HepG2 (cell line): Measurements from ENCODE around the gene MRPL43. TPM values are rescaled to one million over a fixed set of nuclear protein-coding genes. Genes with fewer than 3 reads are reported as not detected.

ENCODE experiments used
- ARID4A ChIP-seq: sonication (generic); formaldehyde crosslinking; IDR thresholded peaks from 2 replicates; pipeline ENCODE4 v1.5.0; 2020; ENCODE audit warnings: mild to moderate bottlenecking, missing genetic modification reagents, borderline replicate concordance
- ATRX ChIP-seq: sonication (generic); formaldehyde crosslinking; IDR thresholded peaks from 2 replicates; pipeline ENCODE4 v1.4.0; 2020; ENCODE audit warnings: missing genetic modification reagents, borderline replicate concordance
- CC2D1A ChIP-seq: sonication (generic); formaldehyde crosslinking; IDR thresholded peaks from 2 replicates; pipeline ENCODE4 v1.8.1; 2023; ENCODE audit warnings: mild to moderate bottlenecking, missing genetic modification reagents
- CREB3 ChIP-seq: sonication (generic); formaldehyde crosslinking; IDR thresholded peaks from 2 replicates; pipeline ENCODE4 v1.5.0; 2020; ENCODE audit warnings: missing genetic modification reagents
- DRAP1 ChIP-seq: IDR thresholded peaks from 2 replicates; pipeline ENCODE4 v1.6.1; 2016; ENCODE audit warnings: missing genetic modification reagents, missing compliant biosample characterization
- HNRNPLL ChIP-seq: fragments of 200-400 bp; formaldehyde crosslinking; IDR thresholded peaks from 2 replicates; pipeline ENCODE4 v1.6.1; 2017; ENCODE audit warnings: mild to moderate bottlenecking, low read depth, low read length; ENCODE audit not compliant: poor library complexity, severe bottlenecking
- NR2C2 ChIP-seq: sonication (generic); formaldehyde crosslinking; IDR thresholded peaks from 2 replicates; pipeline ENCODE4 v1.4.0; 2020; ENCODE audit warnings: missing genetic modification reagents, mild to moderate bottlenecking, moderate library complexity, borderline replicate concordance
- NR3C1 ChIP-seq: sonication (generic); formaldehyde crosslinking; IDR thresholded peaks from 2 replicates; pipeline ENCODE4 v1.4.0; 2020; ENCODE audit warnings: missing genetic modification reagents
- POLR2AphosphoS2 ChIP-seq: IDR thresholded peaks from 2 replicates; pipeline ENCODE4 v1.6.1; 2011; ENCODE audit warnings: low read depth, low read length, improper control_type of control experiment
- PRPF4 ChIP-seq: fragments of 200-400 bp; formaldehyde crosslinking; IDR thresholded peaks from 2 replicates; pipeline ENCODE4 v1.6.1; 2016; ENCODE audit warnings: low read length, low read depth; ENCODE audit not compliant: poor library complexity, severe bottlenecking
- RBFOX2 ChIP-seq: fragments of 200-400 bp; formaldehyde crosslinking; IDR thresholded peaks from 2 replicates; pipeline ENCODE4 v1.6.1; 2017; ENCODE audit warnings: low read depth, mild to moderate bottlenecking, low read length
- TARDBP ChIP-seq: sonication (generic); formaldehyde crosslinking; IDR thresholded peaks from 2 replicates; pipeline ENCODE4 v1.8.0; 2022; ENCODE audit warnings: mild to moderate bottlenecking, missing genetic modification reagents
- ZNF260 ChIP-seq: sonication (generic); formaldehyde crosslinking; IDR thresholded peaks from 2 replicates; pipeline ENCODE4 v1.4.0; 2020; ENCODE audit warnings: missing genetic modification reagents, low read depth, mild to moderate bottlenecking, borderline replicate concordance
- ZNF317 ChIP-seq: sonication (generic); formaldehyde crosslinking; IDR thresholded peaks from 2 replicates; pipeline ENCODE4 v1.5.0; 2020; ENCODE audit warnings: mild to moderate bottlenecking, missing genetic modification reagents
- ZNF33A ChIP-seq: sonication (generic); formaldehyde crosslinking; IDR thresholded peaks from 2 replicates; pipeline ENCODE4 v1.5.1; 2020; ENCODE audit warnings: missing genetic modification reagents, mild to moderate bottlenecking, moderate library complexity, borderline replicate concordance
- ZNF430 ChIP-seq: sonication (generic); formaldehyde crosslinking; IDR thresholded peaks from 2 replicates; pipeline ENCODE4 v1.9.0; 2021; ENCODE audit warnings: mild to moderate bottlenecking, missing genetic modification reagents
- ZNF546 ChIP-seq: sonication (generic); formaldehyde crosslinking; conservative IDR thresholded peaks from 2 replicates; pipeline ENCODE4 v1.8.1; 2023; ENCODE audit warnings: mild to moderate bottlenecking, missing genetic modification reagents
- polyA plus RNA-seq, 8 experiments: library from polyadenylated mRNA; depleted of rRNA in 3 of 8; stranded (reverse) in 7 of 8; unstranded in 1 of 8; fragments of >200 nt; fragmentation: Illumina TruSeq in 4 of 8; extraction: Trizol in 4 of 8; gene quantifications; 2 replicates each; pipeline versions ENCODE4 v1.2.1 to v1.2.3, GENCODE V29; 2011 to 2016; ENCODE audit warnings: low read depth in 4 of 8, missing spikeins in 1 of 8, mixed read lengths in 1 of 8; ENCODE audit not compliant: insufficient read depth in 1 of 8
- total RNA-seq, 5 experiments: library from RNA; depleted of rRNA; stranded (reverse); fragments of >200 nt; fragmentation: Illumina TruSeq; extraction: Trizol; gene quantifications; 2 replicates each; pipeline ENCODE4 v1.2.3, GENCODE V29; 2016; ENCODE audit warnings: low read depth in 1 of 5
- TF ChIP-seq, protein P1 (sequence below): sonication (generic); formaldehyde crosslinking; IDR thresholded peaks from 2 replicates; pipeline ENCODE4 v1.4.0; 2020; ENCODE audit warnings: missing genetic modification reagents
- TF ChIP-seq, protein P2 (sequence below): sonication (generic); formaldehyde crosslinking; IDR thresholded peaks from 2 replicates; pipeline ENCODE4 v1.9.0; 2022; ENCODE audit warnings: low read depth, missing genetic modification reagents

MRPL43 gene
- total and polyA plus RNA-seq, 2 of the 13 experiments (the other 11 are each of a cell fraction or from before 2014, with no cell fraction given), result 71.0 to 73.7 TPM

DNA sequence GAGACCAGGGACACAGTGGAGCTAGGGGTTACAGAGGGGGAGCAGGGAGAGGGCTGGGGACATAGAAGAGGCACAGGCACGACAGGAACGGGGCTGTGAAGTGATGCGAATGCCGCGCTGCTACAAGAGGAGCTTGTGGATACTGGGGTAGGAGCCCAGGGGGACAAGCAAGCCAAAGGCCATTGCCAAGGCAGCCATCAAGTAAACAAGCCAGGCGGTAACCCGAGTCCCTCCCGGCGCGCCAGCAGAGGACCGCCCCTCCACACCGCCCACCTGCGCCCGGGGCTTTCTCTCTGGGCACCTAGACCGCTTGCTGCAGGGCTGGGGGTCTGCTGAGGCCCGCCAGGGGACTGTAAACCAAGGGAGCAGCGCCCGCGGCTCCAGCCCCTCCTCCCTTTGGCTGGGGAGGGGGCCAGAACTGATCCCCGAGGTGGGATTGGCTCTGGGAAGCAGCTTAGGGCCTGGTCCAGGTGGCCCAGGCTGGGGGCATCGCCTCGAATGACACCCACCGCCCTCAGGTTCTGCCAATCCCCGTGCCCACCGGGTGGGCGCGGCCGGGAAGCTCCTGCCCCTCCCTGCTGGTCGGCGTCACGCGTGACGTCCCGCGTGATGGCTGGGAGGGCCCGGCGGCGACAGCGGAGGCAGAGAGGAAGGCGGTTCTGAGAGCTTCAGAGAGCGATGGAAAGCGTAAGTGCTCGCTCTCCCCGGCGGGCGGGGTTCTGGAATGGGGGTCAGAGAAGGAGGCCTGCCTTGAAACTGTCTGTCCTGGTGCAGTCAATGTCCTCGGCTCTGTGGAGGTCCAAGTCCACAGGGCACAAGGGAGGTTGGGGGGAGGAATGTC, 44.7 kb upstream of the MRPL43 start (continued):
- TF ChIP-seq DRAP1 (CRISPR knock-in tag), result no peak
- 0 out of 2 replicates have a peak, but pooled peaks have one; percentile 36 for TF ChIP-seq CREB3 (CRISPR knock-in tag)
- TF ChIP-seq ZNF33A, result 0 out of 2 replicates have a peak, but pooled peaks have one; percentile 29
- TF ChIP-seq POLR2AphosphoS2, result no peak
- TF ChIP-seq ATRX (CRISPR knock-in tag), result no peak
- TF ChIP-seq HNRNPLL, result peak; percentile 67
- TF ChIP-seq TARDBP (CRISPR knock-in tag), result peak; percentile 8; the same call in 1 of the 2 replicates
- 0 out of 2 replicates have a peak, but pooled peaks have one; percentile 26 for TF ChIP-seq ZNF546 (CRISPR knock-in tag)
- no peak for TF ChIP-seq PRPF4
- no peak for TF ChIP-seq ZNF317
- TF ChIP-seq, protein P1, sequence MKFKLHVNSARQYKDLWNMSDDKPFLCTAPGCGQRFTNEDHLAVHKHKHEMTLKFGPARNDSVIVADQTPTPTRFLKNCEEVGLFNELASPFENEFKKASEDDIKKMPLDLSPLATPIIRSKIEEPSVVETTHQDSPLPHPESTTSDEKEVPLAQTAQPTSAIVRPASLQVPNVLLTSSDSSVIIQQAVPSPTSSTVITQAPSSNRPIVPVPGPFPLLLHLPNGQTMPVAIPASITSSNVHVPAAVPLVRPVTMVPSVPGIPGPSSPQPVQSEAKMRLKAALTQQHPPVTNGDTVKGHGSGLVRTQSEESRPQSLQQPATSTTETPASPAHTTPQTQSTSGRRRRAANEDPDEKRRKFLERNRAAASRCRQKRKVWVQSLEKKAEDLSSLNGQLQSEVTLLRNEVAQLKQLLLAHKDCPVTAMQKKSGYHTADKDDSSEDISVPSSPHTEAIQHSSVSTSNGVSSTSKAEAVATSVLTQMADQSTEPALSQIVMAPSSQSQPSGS (CRISPR knock-in tag), result peak; percentile 17; the same call in 1 of the 2 replicates
- TF ChIP-seq ARID4A, result peak; percentile 48; the same call in 1 of the 2 replicates
- no peak for TF ChIP-seq CC2D1A (CRISPR knock-in tag)
- TF ChIP-seq NR2C2, result peak; percentile 33; the same call in 1 of the 2 replicates
- TF ChIP-seq RBFOX2, result peak; percentile 66
- TF ChIP-seq, protein P2, sequence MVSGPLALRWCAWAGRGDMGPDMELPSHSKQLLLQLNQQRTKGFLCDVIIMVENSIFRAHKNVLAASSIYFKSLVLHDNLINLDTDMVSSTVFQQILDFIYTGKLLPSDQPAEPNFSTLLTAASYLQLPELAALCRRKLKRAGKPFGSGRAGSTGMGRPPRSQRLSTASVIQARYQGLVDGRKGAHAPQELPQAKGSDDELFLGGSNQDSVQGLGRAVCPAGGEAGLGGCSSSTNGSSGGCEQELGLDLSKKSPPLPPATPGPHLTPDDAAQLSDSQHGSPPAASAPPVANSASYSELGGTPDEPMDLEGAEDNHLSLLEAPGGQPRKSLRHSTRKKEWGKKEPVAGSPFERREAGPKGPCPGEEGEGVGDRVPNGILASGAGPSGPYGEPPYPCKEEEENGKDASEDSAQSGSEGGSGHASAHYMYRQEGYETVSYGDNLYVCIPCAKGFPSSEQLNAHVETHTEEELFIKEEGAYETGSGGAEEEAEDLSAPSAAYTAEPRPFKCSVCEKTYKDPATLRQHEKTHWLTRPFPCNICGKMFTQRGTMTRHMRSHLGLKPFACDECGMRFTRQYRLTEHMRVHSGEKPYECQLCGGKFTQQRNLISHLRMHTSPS (CRISPR knock-in tag), result peak; percentile 75; the same call in 1 of the 2 replicates
- 0 out of 2 replicates have a peak, but pooled peaks have one; percentile 54 for TF ChIP-seq ZNF260
- no peak for TF ChIP-seq NR3C1 (CRISPR knock-in tag)
- no peak for TF ChIP-seq ZNF430 (CRISPR knock-in tag)
